PC-9 (cell line): ENCODE results near the gene ID4. TPM values are rescaled to one million over a fixed set of nuclear protein-coding genes. Genes with fewer than 3 reads are reported as not detected.

Experiments
- BruUV-seq: library from RNA; stranded (reverse); fragments of 400-500 nt; replicated peaks from 2 replicates; lab custom pipeline; 2021; lab: Mats Ljungman, UMichigan
- CTCF ChIA-PET: fragments of 300-600 bp; sonication (Branson Sonifier 250); formaldehyde crosslinking; loops from one replicate; lab custom pipeline; 2022; ENCODE audit warnings: antibody characterized with exemption; lab: Charles Lee
- POLR2A ChIA-PET: fragments of 300-600 bp; sonication (Branson Sonifier 250); formaldehyde crosslinking; loops from one replicate; lab custom pipeline; 2022; ENCODE audit warnings: antibody characterized with exemption; ENCODE audit not compliant: unreplicated experiment; lab: Charles Lee
- DNase-seq, 2 experiments: peaks; one replicate each; pipeline versions ENCODE4 v3.0.0 to v3.0.0-alpha.2; 2015 to 2022; ENCODE audit warnings: mixed read lengths in 1 of 2
- H2AFZ ChIP-seq: fragments of 200-600 bp; sonication (generic); 2 replicates; pipeline ENCODE4 v1.8.1; 2017; ENCODE audit warnings: antibody characterized with exemption
- H3F3A ChIP-seq: fragments of 200-600 bp; sonication (generic); 2 replicates; pipeline ENCODE4 v1.8.1; 2017; ENCODE audit warnings: antibody characterized with exemption, mild to moderate bottlenecking, low read depth; ENCODE audit not compliant: insufficient read depth
- H3K27ac ChIP-seq: fragments of 200-600 bp; sonication (generic); 2 replicates; pipeline ENCODE4 v1.6.1; 2016; ENCODE audit warnings: mixed run types
- H3K27me3 ChIP-seq: fragments of 200-600 bp; sonication (generic); 2 replicates; pipeline ENCODE4 v1.6.1; 2016; ENCODE audit warnings: low read depth, mixed run types; ENCODE audit not compliant: insufficient read depth
- H3K36me3 ChIP-seq: fragments of 200-600 bp; sonication (generic); 2 replicates; pipeline ENCODE4 v1.6.1; 2016; ENCODE audit warnings: low read depth, mixed run types
- H3K4me1 ChIP-seq: fragments of 200-600 bp; sonication (generic); replicated peaks from 2 replicates; pipeline ENCODE4 v1.6.1; 2016; ENCODE audit warnings: mixed run types; ENCODE audit not compliant: insufficient read depth
- H3K4me2 ChIP-seq: fragments of 200-600 bp; sonication (generic); 2 replicates; pipeline ENCODE4 v1.6.1; 2017; ENCODE audit warnings: mixed run types
- H3K4me3 ChIP-seq: fragments of 200-600 bp; sonication (generic); 2 replicates; pipeline ENCODE4 v1.6.1; 2016; ENCODE audit warnings: mixed run types
- H3K79me2 ChIP-seq: fragments of 200-600 bp; sonication (generic); 2 replicates; pipeline ENCODE4 v1.6.1; 2017; ENCODE audit warnings: low read depth, mixed run types
- H3K9me2 ChIP-seq: fragments of 200-600 bp; sonication (generic); 2 replicates; pipeline ENCODE4 v1.8.1; 2017; ENCODE audit warnings: mild to moderate bottlenecking; ENCODE audit not compliant: insufficient read depth
- H3K9me3 ChIP-seq: fragments of 200-600 bp; sonication (generic); 2 replicates; pipeline ENCODE4 v1.8.1; 2016; ENCODE audit warnings: low read depth; ENCODE audit not compliant: insufficient read depth
- H4K20me1 ChIP-seq: fragments of 200-600 bp; sonication (generic); 2 replicates; pipeline ENCODE4 v1.8.1; 2017; ENCODE audit not compliant: insufficient read depth
- EZH2 ChIP-seq: fragments of 200-600 bp; sonication (generic); IDR thresholded peaks from 2 replicates; pipeline ENCODE4 v1.8.0; 2017; ENCODE audit warnings: antibody characterized with exemption, low read depth
- intact Hi-C: fragments of 100-400 bp; cut with micrococcal nuclease; formaldehyde crosslinking; loops from one replicate; pipeline ENCODE4 v1.10.0; 2022; ENCODE audit not compliant: unreplicated experiment
- total RNA-seq: library from RNA; stranded (reverse); gene quantifications from 2 replicates; pipeline ENCODE4 v1.2.3, GENCODE V29; 2021
- TF ChIP-seq, protein P1 (sequence below): fragments of 200-600 bp; sonication (generic); conservative IDR thresholded peaks from 2 replicates; pipeline ENCODE4 v1.6.1; 2017; ENCODE audit warnings: mixed run types, antibody characterized with exemption, mild to moderate bottlenecking, moderate library complexity

Gene ID4
- total RNA-seq, 1 experiment from 2014 or later, result 4.4 TPM

DNA sequence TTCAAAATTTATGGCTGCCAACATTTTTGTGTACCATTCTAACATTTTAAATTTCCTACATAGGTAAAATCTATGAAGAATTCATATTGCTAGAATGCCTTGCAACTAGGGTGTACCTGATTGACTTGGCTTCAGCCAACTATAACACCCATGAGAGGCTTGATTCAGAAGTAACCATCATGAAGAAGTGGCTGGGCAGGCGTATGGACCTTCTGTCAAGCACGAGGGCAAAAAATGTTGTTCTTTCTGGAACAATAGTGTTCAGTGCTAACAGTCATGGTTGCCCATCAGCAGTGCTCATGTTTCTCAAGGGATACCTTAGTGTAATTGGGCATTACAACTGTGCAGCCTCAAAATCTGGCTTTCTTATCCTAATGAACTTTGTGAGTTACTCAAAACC lies 42.9 kb downstream of the ID4 start:
- no peak overlapping the region for H3K27ac ChIP-seq
- CTCF ChIA-PET, result no interaction called here
- H3K27me3 ChIP-seq, result no peaks in the 10 kb centered on the region
- intact Hi-C loops, result no loop called here
- H3K4me2 ChIP-seq, result no peak overlapping the region
- no peaks in the 10 kb centered on the region for H3K36me3 ChIP-seq
- H3K4me3 ChIP-seq, result no peak overlapping the region
- H2AFZ ChIP-seq, result no peak overlapping the region
- POLR2A ChIA-PET, result no interaction called here
- no peak for TF ChIP-seq EZH2
- TF ChIP-seq, protein P1, sequence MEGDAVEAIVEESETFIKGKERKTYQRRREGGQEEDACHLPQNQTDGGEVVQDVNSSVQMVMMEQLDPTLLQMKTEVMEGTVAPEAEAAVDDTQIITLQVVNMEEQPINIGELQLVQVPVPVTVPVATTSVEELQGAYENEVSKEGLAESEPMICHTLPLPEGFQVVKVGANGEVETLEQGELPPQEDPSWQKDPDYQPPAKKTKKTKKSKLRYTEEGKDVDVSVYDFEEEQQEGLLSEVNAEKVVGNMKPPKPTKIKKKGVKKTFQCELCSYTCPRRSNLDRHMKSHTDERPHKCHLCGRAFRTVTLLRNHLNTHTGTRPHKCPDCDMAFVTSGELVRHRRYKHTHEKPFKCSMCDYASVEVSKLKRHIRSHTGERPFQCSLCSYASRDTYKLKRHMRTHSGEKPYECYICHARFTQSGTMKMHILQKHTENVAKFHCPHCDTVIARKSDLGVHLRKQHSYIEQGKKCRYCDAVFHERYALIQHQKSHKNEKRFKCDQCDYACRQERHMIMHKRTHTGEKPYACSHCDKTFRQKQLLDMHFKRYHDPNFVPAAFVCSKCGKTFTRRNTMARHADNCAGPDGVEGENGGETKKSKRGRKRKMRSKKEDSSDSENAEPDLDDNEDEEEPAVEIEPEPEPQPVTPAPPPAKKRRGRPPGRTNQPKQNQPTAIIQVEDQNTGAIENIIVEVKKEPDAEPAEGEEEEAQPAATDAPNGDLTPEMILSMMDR, result no peak
- no peaks in the 10 kb centered on the region for H3F3A ChIP-seq
- no TSS peak for BruUV-seq
- no peak for DNase-seq
- no peaks in the 10 kb centered on the region for H4K20me1 ChIP-seq
- no peaks in the 10 kb centered on the region for H3K9me2 ChIP-seq
- no peaks in the 10 kb centered on the region for H3K79me2 ChIP-seq
- no peaks in the 10 kb centered on the region for H3K9me3 ChIP-seq
- no peaks in the 10 kb centered on the region for H3K4me1 ChIP-seq

GRCh38 chr6:19891451-19891850 lies 54.3 kb downstream of the ID4 start:
- intact Hi-C loops, result no loop called here
- CTCF ChIA-PET, result interaction anchor here (0.6 kb wide), 1 partner anchor 67 kb away, joined by 4 read pairs; no protein-coding TSS in a partner anchor
- POLR2A ChIA-PET, result no interaction called here
- H3K36me3 ChIP-seq, result no peaks in the 10 kb centered on the region
- H3K4me1 ChIP-seq, result peaks cover 29% of the 10 kb centered on the region
- peak overlapping the region; percentile 65 for H3K27ac ChIP-seq
- H3K27me3 ChIP-seq, result no peaks in the 10 kb centered on the region
- no peaks in the 10 kb centered on the region for H3K79me2 ChIP-seq
- peaks cover 10% of the 10 kb centered on the region for H3F3A ChIP-seq
- no peak overlapping the region for H2AFZ ChIP-seq
- no peaks in the 10 kb centered on the region for H3K9me2 ChIP-seq
- TF ChIP-seq, protein P1, result no peak
- TF ChIP-seq EZH2, result no peak
- 0 out of 2 replicates have a peak, but pooled peaks cover 4% of the 10 kb centered on the region for H3K9me3 ChIP-seq
- no peak for DNase-seq
- peak overlapping the region; percentile 61 for H3K4me2 ChIP-seq
- H3K4me3 ChIP-seq, result no peak overlapping the region
- no peaks in the 10 kb centered on the region for H4K20me1 ChIP-seq
- BruUV-seq, result no TSS peak
